Panc1 (cell line): ENCODE results near the gene DMBT1. TPM values are rescaled to one million over a fixed set of nuclear protein-coding genes. Genes with fewer than 3 reads are reported as not detected.

Experiments
- ATAC-seq: fragments of 200-7000 bp; cut with Tn5 transposase; 2 replicates; pipeline ENCODE4 v1.9.1; 2020; ENCODE audit warnings: mild to moderate bottlenecking, moderate library complexity
- BruUV-seq: library from RNA; stranded (reverse); fragments of 400-500 nt; replicated peaks from 2 replicates; lab custom pipeline; 2021; lab: Mats Ljungman, UMichigan
- CTCF ChIA-PET: fragments of 300-600 bp; sonication (Branson Sonifier 250); formaldehyde crosslinking; loops from one replicate; lab custom pipeline; 2022; ENCODE audit warnings: antibody characterized with exemption; lab: Charles Lee
- POLR2A ChIA-PET: fragments of 300-600 bp; sonication (Branson Sonifier 250); formaldehyde crosslinking; loops from one replicate; lab custom pipeline; 2022; ENCODE audit warnings: antibody characterized with exemption; lab: Charles Lee
- DNase-seq: peaks from one replicate; pipeline ENCODE4 v3.0.0-alpha.2; 2010; ENCODE audit warnings: low read depth, low spot score
- H3K27ac ChIP-seq: 2 replicates; pipeline ENCODE4 v1.5.1; 2011; ENCODE audit warnings: mild to moderate bottlenecking, low read length, inconsistent platforms
- H3K27me3 ChIP-seq: fragments of 200-500 bp; sonication (Bioruptor generic); 2 replicates; pipeline ENCODE4 v1.6.0; 2014; ENCODE audit warnings: low read length, inconsistent platforms; ENCODE audit not compliant: control insufficient read depth, insufficient read depth
- H3K36me3 ChIP-seq: fragments of 200-500 bp; sonication (Bioruptor generic); 2 replicates; pipeline ENCODE4 v1.5.1; 2014; ENCODE audit warnings: inconsistent platforms, mild to moderate bottlenecking, low read length, moderate library complexity; ENCODE audit not compliant: control insufficient read depth, insufficient read depth
- H3K4me1 ChIP-seq: 2 replicates; pipeline ENCODE4 v1.5.1; 2011; ENCODE audit warnings: inconsistent platforms, mild to moderate bottlenecking, low read length, moderate library complexity; ENCODE audit not compliant: control insufficient read depth, insufficient read depth
- H3K4me3 ChIP-seq, 2 experiments: 2 replicates each; pipeline ENCODE4 v1.5.1; 2011 to 2012; ENCODE audit warnings: low read depth in 2 of 2, low read length in 2 of 2, mild to moderate bottlenecking in 2 of 2, inconsistent platforms in 1 of 2, moderate library complexity in 1 of 2
- H3K9me3 ChIP-seq: fragments of 200-500 bp; sonication (Bioruptor generic); 2 replicates; pipeline ENCODE4 v1.5.1; 2014; ENCODE audit warnings: low read depth, mild to moderate bottlenecking, inconsistent platforms, low read length, moderate library complexity; ENCODE audit not compliant: control insufficient read depth, insufficient read depth
- POLR2AphosphoS5 ChIP-seq: IDR thresholded peaks from 2 replicates; pipeline ENCODE4 v1.6.1; 2012; ENCODE audit warnings: mild to moderate bottlenecking, low read depth, low read length, moderate library complexity
- SIN3A ChIP-seq: IDR thresholded peaks from 2 replicates; pipeline ENCODE4 v1.6.1; 2012; ENCODE audit warnings: low read depth, mild to moderate bottlenecking, low read length, moderate library complexity, borderline replicate concordance; ENCODE audit not compliant: insufficient read depth
- TCF7L2 ChIP-seq: IDR thresholded peaks from 2 replicates; pipeline ENCODE4 v1.6.1; 2011; ENCODE audit warnings: mild to moderate bottlenecking, low read depth, low read length, inconsistent platforms
- in situ Hi-C: cut with HindIII; loops from 2 replicates; pipeline ENCODE4 v1.10.0; 2016; ENCODE audit warnings: low sequenced_read_pairs, low pct_unique_long_range_greater_than_20kb
- intact Hi-C: fragments of 100-400 bp; cut with micrococcal nuclease; formaldehyde crosslinking; loops from one replicate; pipeline ENCODE4 v1.10.0; 2022; ENCODE audit not compliant: unreplicated experiment
- total RNA-seq: library from RNA; stranded (reverse); gene quantifications from one replicate; pipeline ENCODE4 v1.2.1, GENCODE V29; 2021; ENCODE audit not compliant: unreplicated experiment
- TF ChIP-seq, protein P1 (sequence below): fragments of 450-650 bp; IDR thresholded peaks from 2 replicates; pipeline ENCODE4 v1.5.1; 2017; ENCODE audit warnings: mild to moderate bottlenecking
- TF ChIP-seq, protein P2 (sequence below), 2 experiments: IDR thresholded peaks; 2 replicates each; pipeline ENCODE4 v1.6.1; 2011 to 2012; ENCODE audit warnings: low read depth in 2 of 2, control low read depth in 1 of 2, low read length in 1 of 2, mild to moderate bottlenecking in 1 of 2, moderate library complexity in 1 of 2; ENCODE audit not compliant: insufficient read depth in 1 of 2

The DMBT1 gene
- total RNA-seq, 1 experiment from 2014 or later: 0.05 TPM

DNA sequence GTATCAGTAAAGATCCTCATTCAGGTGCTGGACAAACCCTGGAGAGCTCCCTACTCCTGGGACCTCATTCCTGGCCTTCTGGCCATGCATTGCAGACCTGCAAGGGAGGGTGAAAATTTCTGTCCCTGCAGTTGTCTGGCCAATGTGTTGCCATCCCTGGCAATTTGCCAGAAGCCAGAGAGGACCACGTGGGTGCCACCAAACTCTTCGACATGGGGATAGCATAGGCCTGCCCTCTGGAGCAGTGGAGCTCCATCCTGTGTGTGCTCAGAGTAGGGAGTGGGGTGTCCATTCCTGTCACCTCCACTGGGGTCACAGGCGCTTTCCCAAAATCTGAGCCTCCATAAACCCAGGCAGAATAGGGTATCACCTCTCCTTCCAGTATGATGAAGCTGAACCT is 31.2 kb downstream of the DMBT1 start:
- H3K4me1 ChIP-seq: no peaks in the 10 kb centered on the region
- BruUV-seq: no TSS peak
- no peak overlapping the region for H3K27ac ChIP-seq
- no peak overlapping the region for H3K4me3 ChIP-seq
- DNase-seq (no peak), ATAC-seq (no peak)
- H3K36me3 ChIP-seq: no peaks in the 10 kb centered on the region
- H3K9me3 ChIP-seq: no peaks in the 10 kb centered on the region
- intact Hi-C loops: no loop called here
- H3K27me3 ChIP-seq: no peaks in the 10 kb centered on the region
- TF ChIP-seq, protein P1, sequence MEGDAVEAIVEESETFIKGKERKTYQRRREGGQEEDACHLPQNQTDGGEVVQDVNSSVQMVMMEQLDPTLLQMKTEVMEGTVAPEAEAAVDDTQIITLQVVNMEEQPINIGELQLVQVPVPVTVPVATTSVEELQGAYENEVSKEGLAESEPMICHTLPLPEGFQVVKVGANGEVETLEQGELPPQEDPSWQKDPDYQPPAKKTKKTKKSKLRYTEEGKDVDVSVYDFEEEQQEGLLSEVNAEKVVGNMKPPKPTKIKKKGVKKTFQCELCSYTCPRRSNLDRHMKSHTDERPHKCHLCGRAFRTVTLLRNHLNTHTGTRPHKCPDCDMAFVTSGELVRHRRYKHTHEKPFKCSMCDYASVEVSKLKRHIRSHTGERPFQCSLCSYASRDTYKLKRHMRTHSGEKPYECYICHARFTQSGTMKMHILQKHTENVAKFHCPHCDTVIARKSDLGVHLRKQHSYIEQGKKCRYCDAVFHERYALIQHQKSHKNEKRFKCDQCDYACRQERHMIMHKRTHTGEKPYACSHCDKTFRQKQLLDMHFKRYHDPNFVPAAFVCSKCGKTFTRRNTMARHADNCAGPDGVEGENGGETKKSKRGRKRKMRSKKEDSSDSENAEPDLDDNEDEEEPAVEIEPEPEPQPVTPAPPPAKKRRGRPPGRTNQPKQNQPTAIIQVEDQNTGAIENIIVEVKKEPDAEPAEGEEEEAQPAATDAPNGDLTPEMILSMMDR: no peak
- TF ChIP-seq, protein P2, sequence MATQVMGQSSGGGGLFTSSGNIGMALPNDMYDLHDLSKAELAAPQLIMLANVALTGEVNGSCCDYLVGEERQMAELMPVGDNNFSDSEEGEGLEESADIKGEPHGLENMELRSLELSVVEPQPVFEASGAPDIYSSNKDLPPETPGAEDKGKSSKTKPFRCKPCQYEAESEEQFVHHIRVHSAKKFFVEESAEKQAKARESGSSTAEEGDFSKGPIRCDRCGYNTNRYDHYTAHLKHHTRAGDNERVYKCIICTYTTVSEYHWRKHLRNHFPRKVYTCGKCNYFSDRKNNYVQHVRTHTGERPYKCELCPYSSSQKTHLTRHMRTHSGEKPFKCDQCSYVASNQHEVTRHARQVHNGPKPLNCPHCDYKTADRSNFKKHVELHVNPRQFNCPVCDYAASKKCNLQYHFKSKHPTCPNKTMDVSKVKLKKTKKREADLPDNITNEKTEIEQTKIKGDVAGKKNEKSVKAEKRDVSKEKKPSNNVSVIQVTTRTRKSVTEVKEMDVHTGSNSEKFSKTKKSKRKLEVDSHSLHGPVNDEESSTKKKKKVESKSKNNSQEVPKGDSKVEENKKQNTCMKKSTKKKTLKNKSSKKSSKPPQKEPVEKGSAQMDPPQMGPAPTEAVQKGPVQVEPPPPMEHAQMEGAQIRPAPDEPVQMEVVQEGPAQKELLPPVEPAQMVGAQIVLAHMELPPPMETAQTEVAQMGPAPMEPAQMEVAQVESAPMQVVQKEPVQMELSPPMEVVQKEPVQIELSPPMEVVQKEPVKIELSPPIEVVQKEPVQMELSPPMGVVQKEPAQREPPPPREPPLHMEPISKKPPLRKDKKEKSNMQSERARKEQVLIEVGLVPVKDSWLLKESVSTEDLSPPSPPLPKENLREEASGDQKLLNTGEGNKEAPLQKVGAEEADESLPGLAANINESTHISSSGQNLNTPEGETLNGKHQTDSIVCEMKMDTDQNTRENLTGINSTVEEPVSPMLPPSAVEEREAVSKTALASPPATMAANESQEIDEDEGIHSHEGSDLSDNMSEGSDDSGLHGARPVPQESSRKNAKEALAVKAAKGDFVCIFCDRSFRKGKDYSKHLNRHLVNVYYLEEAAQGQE (IDR thresholded peaks at IDR 0.05; ENCODE audit: insufficient read depth in 1 of 2, low read depth in 2 of 2, low read length in 1 of 2): no peak
- TF ChIP-seq TCF7L2 (no peak), POLR2AphosphoS5 (no peak), SIN3A (no peak)
- in situ Hi-C loops: no loop called here
- POLR2A ChIA-PET: no interaction called here
- CTCF ChIA-PET: no interaction called here

DNA sequence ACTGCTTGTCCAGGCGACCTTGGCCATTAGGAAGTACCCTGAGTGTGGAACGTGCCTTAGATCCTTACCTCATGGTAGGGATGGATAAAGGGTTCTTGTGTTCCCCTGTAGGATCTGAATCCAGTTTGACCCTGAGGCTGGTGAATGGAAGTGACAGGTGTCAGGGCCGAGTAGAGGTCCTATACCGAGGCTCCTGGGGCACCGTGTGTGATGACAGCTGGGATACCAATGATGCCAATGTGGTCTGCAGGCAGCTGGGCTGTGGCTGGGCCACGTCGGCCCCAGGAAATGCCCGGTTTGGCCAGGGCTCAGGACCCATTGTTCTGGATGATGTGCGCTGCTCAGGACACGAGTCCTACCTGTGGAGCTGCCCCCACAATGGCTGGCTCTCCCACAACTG is 31.6 kb downstream of the DMBT1 start:
- H3K4me1 ChIP-seq: no peaks in the 10 kb centered on the region
- no TSS peak for BruUV-seq
- ChIA-PET POLR2A (no interaction called here), CTCF (no interaction called here)
- no peak for DNase-seq
- no peak for ATAC-seq
- in situ Hi-C loops (no loop called here), intact Hi-C loops (no loop called here)
- no peaks in the 10 kb centered on the region for H3K36me3 ChIP-seq
- TF ChIP-seq SIN3A: no peak
- no peak for TF ChIP-seq TCF7L2
- TF ChIP-seq, protein P2 (IDR thresholded peaks at IDR 0.05; ENCODE audit: insufficient read depth in 1 of 2, low read depth in 2 of 2, low read length in 1 of 2): no peak
- H3K27ac ChIP-seq: no peak overlapping the region
- no peak overlapping the region for H3K4me3 ChIP-seq
- H3K9me3 ChIP-seq: no peaks in the 10 kb centered on the region
- no peaks in the 10 kb centered on the region for H3K27me3 ChIP-seq
